GM12878 (cell line): ENCODE measurements around the gene PCED1B. TPM values are rescaled to one million over a fixed set of nuclear protein-coding genes. Genes with fewer than 3 reads are reported as not detected.

Experiments
- ATAC-seq: fragments of 200-7000 bp; cut with Tn5 transposase; 3 replicates; pipeline ENCODE4 v1.9.1; 2020; ENCODE audit warnings: mild to moderate bottlenecking, moderate library complexity
- BruUV-seq: library from RNA; stranded (reverse); fragments of 400-500 nt; replicated peaks from 2 replicates; lab custom pipeline; 2021; lab: Mats Ljungman, UMichigan
- CTCF ChIA-PET: fragments of 300-600 bp; sonication (Branson Sonifier 250); formaldehyde crosslinking; extraction: SDS; loops from one replicate; lab custom pipeline; 2021; ENCODE audit warnings: inconsistent platforms; lab: Yijun Ruan, JAX
- POLR2A ChIA-PET: fragments of 350-600 bp; formaldehyde crosslinking; extraction: SDS; loops from one replicate; lab custom pipeline; 2021; ENCODE audit warnings: inconsistent platforms; lab: Charles Lee
- RAD21 ChIA-PET: fragments of 300-600 bp; sonication (Branson Sonifier 250); formaldehyde crosslinking; loops from one replicate; lab custom pipeline; 2023; ENCODE audit warnings: antibody characterized with exemption; ENCODE audit not compliant: unreplicated experiment; lab: Charles Lee
- SMC1A ChIA-PET: fragments of 300-600 bp; sonication (Branson Sonifier 250); formaldehyde crosslinking; loops from one replicate; lab custom pipeline; 2023; ENCODE audit not compliant: unreplicated experiment, uncharacterized antibody; lab: Charles Lee
- DNase-seq: peaks from one replicate; pipeline ENCODE4 v3.0.0-alpha.2; 2011; ENCODE audit warnings: low read depth, low spot score
- FAIRE-seq: peaks from 3 replicates; lab custom pipeline; 2011; peaks lifted over from hg19 to GRCh38; lab: Jason Lieb, UNC
- H2AFZ ChIP-seq: 2 replicates; pipeline ENCODE4 v1.6.0; 2011; ENCODE audit warnings: low read depth, low read length, control low read depth; ENCODE audit not compliant: control insufficient read depth
- H3K27ac ChIP-seq: 2 replicates; pipeline ENCODE4 v1.5.1; 2011; ENCODE audit warnings: control low read depth; ENCODE audit not compliant: control insufficient read depth, insufficient read depth
- H3K27me3 ChIP-seq, 2 experiments: replicated peaks in 1 of 2; 2 replicates each; pipeline versions ENCODE4 v1.6.0 to v1.6.1; 2011; ENCODE audit warnings: low read length in 1 of 2; ENCODE audit not compliant: control insufficient read depth in 2 of 2, insufficient read depth in 2 of 2
- H3K36me3 ChIP-seq, 2 experiments: 2 replicates each; pipeline ENCODE4 v1.5.1; 2011; ENCODE audit warnings: low read length in 1 of 2; ENCODE audit not compliant: control insufficient read depth in 2 of 2, insufficient read depth in 2 of 2
- H3K4me1 ChIP-seq: 2 replicates; pipeline ENCODE4 v1.6.1; 2011; ENCODE audit warnings: mild to moderate bottlenecking, low read length, moderate library complexity, mixed read lengths; ENCODE audit not compliant: control insufficient read depth, insufficient read depth
- H3K4me2 ChIP-seq: 2 replicates; pipeline ENCODE4 v1.6.0; 2011; ENCODE audit warnings: control low read depth; ENCODE audit not compliant: control insufficient read depth, insufficient read depth
- H3K4me3 ChIP-seq: fragments of 200-600 bp; sonication (generic); 2 replicates; pipeline ENCODE4 v1.5.1; 2016
- H3K79me2 ChIP-seq: 2 replicates; pipeline ENCODE4 v1.6.0; 2011; ENCODE audit warnings: low read length; ENCODE audit not compliant: control insufficient read depth, insufficient read depth
- H3K9ac ChIP-seq: 2 replicates; pipeline ENCODE4 v1.8.0; 2011; ENCODE audit warnings: low read length, control low read depth, mixed read lengths; ENCODE audit not compliant: control insufficient read depth, insufficient read depth
- H3K9me3 ChIP-seq: replicated peaks from 3 replicates; pipeline ENCODE4 v1.5.1; 2011; ENCODE audit warnings: mild to moderate bottlenecking, low read length; ENCODE audit not compliant: control insufficient read depth, insufficient read depth
- H4K20me1 ChIP-seq: 2 replicates; pipeline ENCODE4 v1.6.0; 2011; ENCODE audit not compliant: control insufficient read depth, insufficient read depth
- ASH2L ChIP-seq: fragments of 300-600, 200-600 bp; sonication (generic); IDR thresholded peaks from 2 replicates; pipeline ENCODE4 v1.6.1; 2017; ENCODE audit warnings: low read depth, mild to moderate bottlenecking, borderline replicate concordance
- ATF7 ChIP-seq: fragments of 450-650 bp; IDR thresholded peaks from 2 replicates; pipeline ENCODE4 v1.6.1; 2016; ENCODE audit warnings: low read depth, mild to moderate bottlenecking
- HDAC6 ChIP-seq: fragments of 200-600 bp; sonication (generic); IDR thresholded peaks from one replicate; pipeline ENCODE4 v1.8.0; 2017; ENCODE audit warnings: antibody characterized with exemption; ENCODE audit not compliant: unreplicated experiment
- SMARCA5 ChIP-seq: fragments of 450-650 bp; IDR thresholded peaks from 2 replicates; pipeline ENCODE4 v1.6.1; 2017; ENCODE audit warnings: mild to moderate bottlenecking
- ZNF592 ChIP-seq: fragments of 450-650 bp; IDR thresholded peaks from 2 replicates; pipeline ENCODE4 v1.6.1; 2017; ENCODE audit warnings: mild to moderate bottlenecking, moderate library complexity
- ZNF622 ChIP-seq: fragments of 450-650 bp; IDR thresholded peaks from 2 replicates; pipeline ENCODE4 v1.6.1; 2017; ENCODE audit warnings: mild to moderate bottlenecking, inconsistent platforms
- WGBS: methylation state at CpG from one replicate; pipeline ENCODE4 v1.1.6; 2016; ENCODE audit warnings: low lambda C conversion rate; ENCODE audit not compliant: insufficient replicate concordance, insufficient coverage; ENCODE audit errors: missing lambda C conversion rate; 5-methylcytosine and 5-hydroxymethylcytosine counted together
- in situ Hi-C: fragments of 300-500 bp; cut with MboI; formaldehyde crosslinking; loops from 9 replicates; pipeline ENCODE4 v1.14.3; 2018; ENCODE audit warnings: mixed read lengths
- intact Hi-C: fragments of 100-400 bp; cut with micrococcal nuclease; formaldehyde crosslinking; loops from one replicate; pipeline ENCODE4 v1.14.2; 2022; ENCODE audit not compliant: unreplicated experiment
- polyA plus RNA-seq, 11 experiments: library from polyadenylated mRNA; depleted of rRNA in 4 of 11; unstranded in 6 of 11; stranded (reverse) in 5 of 11; fragments of >200 nt; fragmentation: Nextera tagmentation in 4 of 11; fragmentation: Illumina TruSeq in 1 of 11; extraction: Ambion mirVana in 4 of 11; extraction: Trizol in 1 of 11; gene quantifications; 1 replicate in 1 of 11; 2 replicates in 10 of 11; pipeline versions ENCODE4 v1.2.1 to v1.2.3, GENCODE V29; 2011 to 2016; ENCODE audit warnings: inconsistent platforms in 2 of 11, missing spikeins in 2 of 11, low read depth in 1 of 11
- total RNA-seq, 4 experiments: library from RNA; depleted of rRNA in 3 of 4; stranded (reverse); fragments of >200 nt in 3 of 4; fragmentation: Illumina TruSeq in 1 of 4; extraction: Trizol in 1 of 4; gene quantifications; 2 replicates each; pipeline versions ENCODE4 v1.2.1 to v1.2.3, GENCODE V29; 2013 to 2021

PCED1B gene
- total and polyA plus RNA-seq, 10 of the 15 experiments (the other 5 are each of a cell fraction or from before 2014, with no cell fraction given) = 0.80 to 8.8 (median 3.0) TPM

GRCh38 chr12:47221256-47222023 is 142.0 kb downstream of the PCED1B start (continued):
- TF ChIP-seq HDAC6 (no peak), ZNF592 (no peak), ASH2L (no peak)

GRCh38 chr12:47222520-47223030 is 143.2 kb downstream of the PCED1B start:
- 30% methylated on average over 3 of the region's 3 CpGs for WGBS
- Histone ChIP-seq H3K4me3 (no peak overlapping the region), H3K4me2 (no peak overlapping the region), H3K9me3 (no peaks in the 10 kb centered on the region), H4K20me1 (no peaks in the 10 kb centered on the region), H3K36me3 (no peaks in the 10 kb centered on the region), H3K27ac (no peak overlapping the region), H2AFZ (peak overlapping the region; percentile 45), H3K79me2 (no peaks in the 10 kb centered on the region), H3K9ac (no peak overlapping the region), H3K27me3 (no peaks in the 10 kb centered on the region), H3K4me1 (peaks cover 6% of the 10 kb centered on the region; the same call in 1 of the 2 replicates)
- RAD21 ChIA-PET = interaction anchor here (1.5 kb wide), 1 partner anchor 15 kb away, joined by 6 read pairs; no protein-coding TSS in a partner anchor
- FAIRE-seq (no peak), DNase-seq (no peak), ATAC-seq (peak; percentile 10)
- CTCF ChIA-PET = interaction anchor here (2.3 kb wide), 1 partner anchor 15 kb away, joined by 11 read pairs; no protein-coding TSS in a partner anchor
- BruUV-seq = no TSS peak
- intact Hi-C loops = no loop called here
- POLR2A ChIA-PET = no interaction called here
- TF ChIP-seq ATF7 = 0 out of 2 replicates have a peak, but pooled peaks have one; percentile 36
- TF ChIP-seq SMARCA5 = no peak
- no peak for TF ChIP-seq ZNF622
- in situ Hi-C loops = no loop called here
- SMC1A ChIA-PET = interaction anchor here (2.1 kb wide), 1 partner anchor 15 kb away, joined by 15 read pairs; no protein-coding TSS in a partner anchor
